Occipital lobe (tissue), 2 donors: Measurements from ENCODE around the gene CLNS1A. TPM values are rescaled to one million over a fixed set of nuclear protein-coding genes. Genes with fewer than 3 reads are reported as not detected.
"Not testable (repeated sequence)": the region's sequence is repeated elsewhere in the genome, so short reads cannot be mapped to it uniquely, and the experiment has no call there.

Experiments
- DNase-seq: peaks from one replicate; lab custom pipeline; 2025; lab: John Stamatoyannopoulos, UW
- total RNA-seq: library from RNA; depleted of rRNA; stranded (reverse); fragments of >200 nt; gene quantifications from one replicate; pipeline ENCODE4 v1.2.3, GENCODE V29; 2014

CLNS1A gene, protein sequence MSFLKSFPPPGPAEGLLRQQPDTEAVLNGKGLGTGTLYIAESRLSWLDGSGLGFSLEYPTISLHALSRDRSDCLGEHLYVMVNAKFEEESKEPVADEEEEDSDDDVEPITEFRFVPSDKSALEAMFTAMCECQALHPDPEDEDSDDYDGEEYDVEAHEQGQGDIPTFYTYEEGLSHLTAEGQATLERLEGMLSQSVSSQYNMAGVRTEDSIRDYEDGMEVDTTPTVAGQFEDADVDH
- total RNA-seq: 177 TPM

DNA sequence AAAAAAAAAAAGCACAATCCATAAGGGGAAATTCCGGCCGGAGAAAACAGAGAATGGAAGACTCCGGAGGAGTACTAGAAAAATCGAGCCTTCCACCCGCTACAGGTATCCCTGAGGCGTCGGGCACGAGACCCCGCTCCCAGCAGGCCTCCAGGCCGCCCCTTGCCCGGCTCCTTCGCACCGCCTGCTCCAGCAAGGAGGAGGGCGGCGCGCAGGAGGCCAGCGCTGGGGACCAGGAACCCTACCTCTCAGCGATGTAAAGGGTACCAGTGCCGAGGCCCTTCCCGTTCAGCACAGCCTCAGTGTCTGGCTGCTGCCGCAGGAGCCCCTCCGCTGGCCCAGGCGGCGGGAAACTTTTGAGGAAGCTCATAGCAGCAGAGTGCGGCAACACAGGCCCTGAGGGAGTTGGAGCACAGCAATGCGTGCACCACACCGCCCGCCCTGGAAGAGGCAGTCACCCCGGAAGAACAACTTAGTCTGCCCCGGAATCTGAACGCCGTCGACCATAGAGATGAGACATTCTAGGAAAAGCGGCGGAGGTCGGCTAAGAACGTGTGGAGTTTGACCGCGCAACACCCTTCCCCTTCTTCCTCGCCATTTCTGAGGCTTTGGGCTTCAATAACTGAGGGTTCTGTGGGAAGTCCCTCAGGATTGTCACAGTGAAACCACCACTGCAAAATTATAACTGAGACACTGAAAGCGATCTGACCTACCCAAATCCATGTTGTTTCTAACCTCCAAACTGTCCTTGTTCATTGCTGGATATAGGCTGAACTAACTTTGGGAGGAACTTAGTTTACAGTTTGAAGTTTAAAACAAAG lies at the start of gene CLNS1A:
Gene CLNS1A, minus strand, starts transcription at position 450 of the 821 bp plus-strand sequence. Its CDS starts 80 bp downstream, at position 370.
- DNase-seq: peak; percentile 88

DNA sequence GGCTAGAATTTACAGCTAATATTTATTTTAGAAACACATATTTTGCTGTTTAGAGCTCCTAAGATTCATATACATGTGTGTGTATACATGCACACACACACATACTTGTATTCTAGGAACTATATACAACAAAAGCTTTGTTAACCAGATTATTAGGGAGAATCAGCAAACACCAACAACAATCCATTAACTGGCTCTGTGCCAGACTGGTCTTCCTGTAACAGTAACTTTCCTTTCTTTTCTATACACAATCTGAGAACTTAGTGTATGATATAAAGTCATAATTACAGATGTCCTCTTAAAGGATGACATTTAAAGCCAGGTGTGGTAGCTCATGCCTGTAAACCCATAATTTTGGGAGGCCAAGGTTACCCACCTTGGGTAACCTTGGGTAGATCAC lies 49.5 kb upstream of the CLNS1A start:
- DNase-seq: no peak

DNA sequence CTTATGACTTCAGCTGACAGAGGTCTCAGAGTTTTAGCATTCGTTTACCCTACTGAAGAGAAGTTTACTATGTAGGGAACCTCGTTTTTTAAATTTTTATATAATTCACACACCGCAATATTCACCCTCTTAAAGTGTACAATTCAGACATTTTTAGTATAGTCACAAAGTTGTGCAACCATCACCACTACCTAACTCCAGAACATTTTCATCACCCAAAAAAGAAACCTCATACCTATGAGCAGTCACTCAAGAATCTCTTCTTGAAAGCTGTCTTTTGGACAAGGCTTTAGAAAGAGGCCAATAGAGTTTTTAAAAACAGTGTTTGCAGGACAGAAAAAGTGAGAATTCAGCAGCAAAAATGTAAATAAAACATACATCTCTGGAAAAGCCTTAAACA lies 39.5 kb upstream of the CLNS1A start:
- no peak for DNase-seq

DNA sequence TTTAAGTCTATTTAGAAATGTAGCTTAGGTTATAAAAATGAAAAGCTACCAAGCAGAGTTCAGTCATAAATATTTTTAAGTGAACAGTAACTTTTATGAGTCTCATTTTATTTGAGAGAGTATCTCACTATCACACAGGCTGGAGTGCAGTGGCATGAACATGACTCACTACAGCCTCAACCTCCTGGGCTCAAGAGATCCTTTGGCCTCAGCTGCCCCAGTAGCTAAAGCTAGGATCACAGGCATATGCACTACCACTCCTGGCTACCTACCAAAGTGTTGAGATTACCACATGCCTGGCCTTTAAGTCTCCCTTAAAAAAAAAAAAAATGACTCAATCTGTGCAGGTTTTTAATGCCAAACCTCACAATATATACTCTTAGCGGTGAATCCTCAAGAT lies 34.7 kb upstream of the CLNS1A start:
- no peak for DNase-seq

DNA sequence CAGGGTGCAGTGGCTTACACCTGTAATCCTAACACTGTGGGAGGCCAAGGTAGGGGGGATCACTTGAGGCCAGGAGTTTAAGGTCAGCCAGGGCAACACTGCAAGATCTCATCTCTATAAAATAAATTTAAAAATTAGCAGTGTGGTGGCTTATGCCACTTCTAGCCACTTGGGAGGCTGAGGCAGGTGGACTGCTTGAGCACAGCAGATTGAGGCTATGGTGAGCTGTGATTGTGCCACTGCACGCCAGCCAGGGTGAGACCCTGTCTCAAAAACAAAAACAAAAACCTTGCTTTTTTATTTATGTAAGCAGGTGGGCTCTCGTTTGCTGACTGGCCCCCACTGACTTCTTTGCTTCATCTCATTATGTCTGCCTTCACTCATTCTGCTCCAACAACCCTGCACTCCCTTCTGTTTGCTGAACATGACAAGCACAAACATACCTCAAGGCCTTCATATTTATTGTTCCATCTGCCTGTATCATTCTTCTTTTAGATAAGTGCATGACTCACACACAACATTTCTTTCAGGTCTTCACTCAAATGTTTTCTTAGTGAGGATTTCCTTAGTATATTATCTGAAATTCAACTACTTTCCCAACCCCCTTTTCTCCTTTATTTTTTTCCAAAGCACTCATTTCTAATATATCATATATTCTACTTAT lies 32.4 kb upstream of the CLNS1A start:
- DNase-seq: no peak

DNA sequence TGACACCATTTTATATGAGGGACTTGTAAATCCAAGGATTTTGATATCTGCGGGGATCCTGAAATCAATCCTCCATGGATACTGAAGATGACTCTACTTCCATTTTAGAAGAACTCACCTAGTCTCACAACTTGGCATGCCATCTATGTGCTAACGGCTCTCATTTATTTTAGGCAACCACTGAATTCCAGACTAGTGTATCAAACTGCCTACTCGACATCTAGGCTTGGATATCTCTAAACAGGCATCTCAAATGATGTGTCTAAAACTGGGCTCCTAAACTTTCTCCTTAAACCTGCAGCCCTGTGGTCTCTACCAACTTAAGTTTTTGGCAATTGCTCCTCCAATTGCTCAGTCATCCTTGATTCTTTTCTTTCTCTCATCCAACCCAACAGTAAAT lies 31.2 kb upstream of the CLNS1A start:
- DNase-seq: no peak

DNA sequence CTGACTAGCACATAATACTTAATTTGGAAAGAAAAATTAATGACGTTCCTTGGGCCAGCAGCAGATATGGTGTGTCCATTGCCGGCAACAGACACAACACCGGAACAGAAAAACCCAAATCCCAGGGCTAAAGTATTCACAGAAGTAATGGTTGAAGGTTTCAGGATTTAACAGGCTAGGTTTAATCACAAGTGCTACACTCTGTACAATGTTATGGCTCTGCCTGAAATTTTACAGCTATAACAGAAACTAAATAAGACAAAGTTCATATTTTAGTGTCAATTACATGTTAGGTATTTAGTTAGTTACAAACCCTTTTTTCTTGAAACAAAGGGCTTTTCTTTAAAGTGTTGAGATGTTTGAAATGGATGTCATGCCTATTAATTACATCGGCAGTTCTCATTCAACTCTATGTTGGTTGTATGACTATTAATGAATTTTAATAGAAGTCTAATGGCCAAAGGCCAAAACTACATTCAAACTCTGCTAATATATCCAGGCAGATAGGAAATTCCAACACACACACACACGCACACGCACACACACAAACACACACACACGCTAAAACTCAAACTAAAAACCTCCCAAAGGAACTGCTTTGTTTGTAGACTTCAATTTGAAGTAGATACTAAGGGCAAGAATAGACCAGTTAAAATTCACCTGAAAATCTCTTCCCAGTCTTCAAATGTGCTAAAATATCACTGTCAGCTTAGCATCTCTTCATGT lies 27.8 kb upstream of the CLNS1A start:
- no peak for DNase-seq

DNA sequence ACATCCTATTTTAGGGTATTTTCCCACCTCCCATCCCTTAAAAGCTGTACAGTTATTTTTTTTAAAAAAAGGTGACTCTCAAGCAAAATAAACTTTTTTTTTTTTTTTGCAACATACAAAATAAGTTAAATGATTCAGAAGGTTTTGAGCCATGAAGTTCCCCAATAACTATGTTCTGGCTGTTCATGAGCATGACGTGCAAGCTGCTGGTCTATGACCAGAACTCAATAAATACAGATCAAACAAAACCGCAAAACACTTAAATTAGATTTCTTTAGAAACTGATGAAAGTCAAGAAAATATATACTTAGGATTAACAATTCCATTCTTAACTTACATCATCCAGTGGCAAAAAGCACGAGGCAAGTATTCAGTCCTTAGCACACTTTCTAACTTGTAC lies 24.1 kb upstream of the CLNS1A start:
- no peak for DNase-seq

DNA sequence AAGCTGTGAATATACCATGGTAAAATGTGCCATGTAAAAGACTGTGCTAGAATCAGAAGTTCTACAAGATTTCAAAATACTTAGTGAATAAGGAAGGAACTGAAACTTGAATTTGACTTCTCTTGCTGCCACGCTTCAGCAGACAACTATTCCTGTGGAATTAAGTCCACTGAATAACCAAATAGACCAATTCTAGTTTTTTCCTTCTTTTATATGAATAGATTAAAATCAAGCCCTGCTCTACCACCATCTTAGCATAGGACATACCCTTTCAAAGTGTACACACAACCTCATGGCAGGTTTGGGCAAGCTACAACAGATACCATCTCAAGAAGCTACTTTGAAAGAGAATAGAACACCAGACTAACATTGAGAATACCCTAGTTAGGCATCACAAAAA lies 23.4 kb upstream of the CLNS1A start:
- no peak for DNase-seq

DNA sequence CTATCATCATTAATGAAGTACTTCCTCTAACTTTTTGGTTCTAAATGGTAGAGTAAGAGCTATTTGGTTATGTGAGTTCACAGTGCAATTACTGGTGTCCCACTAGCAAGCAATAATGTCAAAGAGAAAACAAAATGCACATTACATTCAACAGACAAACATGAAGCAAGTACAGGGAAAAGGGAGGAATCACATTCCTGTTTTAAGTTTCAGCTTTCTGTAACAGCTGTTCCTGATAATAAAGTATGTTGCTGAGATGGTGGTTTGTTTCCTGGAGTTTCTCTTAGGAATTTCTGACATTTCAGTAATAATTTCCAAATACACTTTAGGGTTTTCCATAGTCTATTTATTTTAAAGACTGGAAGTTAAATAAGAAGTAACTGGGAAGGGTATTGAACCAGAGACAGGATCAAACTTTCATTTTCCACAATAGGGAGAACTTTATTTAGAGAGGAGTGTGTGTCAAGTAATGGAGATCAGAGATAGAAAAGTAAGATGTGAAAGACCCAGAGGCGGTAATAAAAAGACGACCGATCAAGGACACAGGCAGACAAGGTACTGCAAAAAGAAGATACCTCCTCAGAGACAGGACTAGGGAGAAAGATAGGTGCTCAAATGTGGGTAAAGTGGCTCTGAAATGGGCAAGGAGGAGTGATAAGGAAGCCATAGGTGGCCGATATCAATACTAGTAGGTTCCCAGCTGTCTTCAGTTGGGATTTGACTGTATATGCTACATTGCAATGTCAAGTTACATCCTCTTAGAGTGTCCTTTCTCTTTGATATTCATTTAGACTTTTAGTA lies 20.8 kb upstream of the CLNS1A start:
- no peak for DNase-seq

DNA sequence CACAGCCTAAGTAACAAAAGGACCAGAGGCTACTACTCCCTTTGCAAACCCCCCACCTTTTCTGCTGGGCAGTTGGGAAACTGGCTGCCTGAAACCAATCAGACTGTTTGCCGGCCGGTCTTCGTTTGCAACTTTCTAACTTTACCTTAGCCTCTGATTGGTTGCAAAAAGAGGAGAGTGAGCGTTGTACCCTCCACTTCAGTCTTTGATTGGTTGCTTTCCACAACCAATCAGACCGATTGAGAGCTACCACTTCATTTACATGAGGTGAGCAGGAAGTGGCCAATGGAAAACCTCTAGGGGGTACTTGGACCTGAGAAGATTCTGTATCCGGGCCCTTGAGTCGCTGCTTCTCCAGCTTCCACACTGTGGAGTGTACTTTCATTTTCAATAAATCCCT lies 18.8 kb upstream of the CLNS1A start:
- DNase-seq: no peak

DNA sequence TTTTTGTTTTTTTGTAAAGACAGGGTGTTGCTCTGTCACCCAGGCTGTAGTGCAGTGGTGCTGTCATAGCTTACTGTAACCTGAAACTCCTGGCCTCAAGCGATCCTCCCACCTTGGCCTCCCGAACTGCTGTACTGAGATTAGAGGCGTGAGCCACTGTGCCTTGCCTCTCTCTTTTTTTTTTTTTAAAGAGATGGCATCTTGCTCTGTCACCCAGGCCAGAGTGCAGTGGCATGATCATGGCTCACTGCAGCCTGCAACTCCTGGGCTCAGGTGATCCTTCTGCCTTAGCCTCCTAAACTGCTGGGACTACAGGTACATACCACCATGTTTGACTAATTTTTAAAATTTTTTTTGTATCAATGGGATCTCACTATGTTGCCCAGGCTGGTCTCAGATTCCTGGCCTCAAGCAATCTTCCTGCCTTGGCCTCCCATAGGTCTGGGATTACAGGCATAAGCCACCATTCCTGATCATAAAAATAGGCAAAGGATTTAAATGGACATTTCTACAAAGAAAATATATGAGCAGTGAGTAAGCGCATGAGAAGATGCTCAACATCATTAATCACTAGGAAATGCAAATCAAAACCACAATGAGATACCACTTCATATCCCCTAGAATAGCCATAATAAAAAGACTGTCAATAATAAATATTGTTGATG lies 17.3 kb upstream of the CLNS1A start:
- DNase-seq: no peak

DNA sequence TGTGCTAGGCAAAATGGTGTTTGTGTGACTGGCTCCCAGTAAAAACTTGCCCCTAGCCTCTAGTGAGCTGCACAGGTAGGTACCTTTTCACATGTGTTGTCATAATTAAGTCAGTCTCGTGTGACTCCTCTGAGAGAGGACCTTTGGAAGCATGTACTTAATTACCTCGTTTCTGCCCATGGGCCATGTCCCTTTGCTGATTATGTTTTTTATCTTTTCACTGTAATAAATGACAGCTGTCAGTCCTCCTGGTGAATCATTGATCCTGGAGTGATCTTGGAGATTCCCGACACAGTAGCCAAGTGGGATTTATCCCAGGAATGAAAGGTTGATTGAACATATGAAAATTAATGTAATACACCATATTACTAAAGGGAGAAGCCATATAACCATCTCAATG lies 12.5 kb upstream of the CLNS1A start:
- no peak for DNase-seq

DNA sequence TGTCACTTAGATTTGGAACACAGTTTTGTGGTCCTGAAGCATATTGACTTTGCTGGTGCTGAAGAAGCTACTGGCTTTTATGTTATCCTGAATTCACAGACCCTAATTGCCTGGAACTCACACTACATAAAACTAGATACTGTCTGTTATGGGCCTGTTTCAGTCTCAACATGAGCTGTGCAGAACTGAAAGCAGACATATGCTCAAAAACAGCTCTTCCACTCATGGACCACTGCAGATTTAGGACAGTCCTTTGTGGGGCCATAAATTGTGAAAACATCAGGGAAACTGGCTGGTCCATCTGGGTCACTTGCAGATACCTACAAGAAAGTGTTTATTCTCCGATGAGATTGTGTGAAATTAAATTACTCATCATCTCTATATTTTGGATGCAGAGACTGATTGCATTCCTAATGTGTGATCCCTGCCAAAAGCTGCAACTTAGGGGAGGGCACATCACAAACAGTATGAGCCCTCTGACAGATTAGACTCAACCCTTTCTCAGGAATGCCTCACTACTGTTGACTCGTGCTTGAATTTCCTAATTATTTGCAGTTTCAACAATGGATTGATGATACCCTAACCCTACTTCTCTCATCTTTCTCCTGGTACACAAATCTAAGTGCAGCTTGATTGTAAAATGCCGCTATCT lies 10.2 kb upstream of the CLNS1A start:
- DNase-seq: no peak

DNA sequence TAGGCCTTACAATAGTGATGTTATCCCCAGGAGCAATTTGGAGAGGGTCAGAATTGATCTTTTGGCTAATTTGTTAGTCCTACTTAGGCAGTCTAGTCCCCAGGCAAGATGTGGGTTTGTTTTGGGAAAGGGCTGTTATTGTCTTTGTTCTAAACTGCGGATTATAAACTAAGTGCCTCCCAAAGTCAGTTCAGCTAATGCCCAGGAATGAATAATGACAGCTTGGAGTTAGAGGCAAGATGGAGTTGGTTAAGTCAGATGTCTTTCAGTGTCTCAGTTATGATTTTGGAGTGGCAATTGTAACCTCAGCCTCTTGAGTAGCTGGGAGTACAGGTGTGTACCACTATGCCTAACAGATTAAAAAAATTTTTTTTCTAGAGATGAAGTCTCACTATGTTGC lies 7.3 kb upstream of the CLNS1A start:
- no peak for DNase-seq

DNA sequence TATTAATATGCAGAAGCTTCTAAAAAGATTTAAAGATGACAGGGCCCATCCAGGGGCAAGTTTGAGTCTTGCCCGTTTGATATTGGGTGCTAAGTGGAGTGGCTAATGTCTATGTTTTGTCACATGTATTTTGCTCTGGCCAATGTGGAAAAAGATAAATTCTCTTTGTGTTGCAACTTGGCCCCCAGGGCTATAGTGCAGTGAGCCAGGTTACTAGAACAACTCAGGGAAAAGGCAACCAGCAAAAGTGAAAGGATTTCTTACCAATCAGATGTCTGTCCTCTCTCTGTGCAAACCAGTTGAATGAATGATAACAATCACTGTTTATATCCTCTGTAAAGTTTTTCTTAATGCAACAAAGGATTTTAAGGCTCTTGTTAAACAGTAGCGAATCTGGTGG lies 4.6 kb upstream of the CLNS1A start:
- no peak for DNase-seq

DNA sequence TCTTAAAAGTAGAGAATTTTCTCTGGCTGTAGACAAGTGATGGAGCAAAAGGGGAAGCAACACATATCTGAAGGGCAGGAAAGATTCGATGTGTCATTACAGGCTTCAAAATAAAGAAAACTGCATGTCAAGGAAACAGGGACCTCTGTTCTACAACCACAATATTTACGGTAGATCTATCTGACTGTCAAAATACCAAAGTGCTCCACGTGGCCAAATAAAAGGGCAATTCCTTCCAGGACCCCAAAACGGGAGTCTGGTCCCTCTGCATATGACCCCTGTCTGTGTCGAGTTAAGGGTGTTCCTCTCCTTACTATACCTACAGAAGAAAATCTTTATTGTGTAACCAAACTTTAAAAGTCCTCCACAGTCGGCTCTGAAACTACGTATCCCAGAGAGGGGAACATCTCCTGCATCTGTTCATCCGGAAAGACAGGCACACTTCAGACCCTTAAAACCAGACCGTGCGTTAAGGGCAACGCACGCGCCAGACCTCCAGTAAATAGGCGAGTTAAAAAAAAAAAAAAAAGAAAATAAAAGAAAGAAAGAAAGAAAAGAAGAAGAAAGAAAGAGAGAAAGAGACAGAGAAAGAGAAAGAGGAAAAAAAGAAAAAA lies 756 bp downstream of the CLNS1A start:
- no peak for DNase-seq

DNA sequence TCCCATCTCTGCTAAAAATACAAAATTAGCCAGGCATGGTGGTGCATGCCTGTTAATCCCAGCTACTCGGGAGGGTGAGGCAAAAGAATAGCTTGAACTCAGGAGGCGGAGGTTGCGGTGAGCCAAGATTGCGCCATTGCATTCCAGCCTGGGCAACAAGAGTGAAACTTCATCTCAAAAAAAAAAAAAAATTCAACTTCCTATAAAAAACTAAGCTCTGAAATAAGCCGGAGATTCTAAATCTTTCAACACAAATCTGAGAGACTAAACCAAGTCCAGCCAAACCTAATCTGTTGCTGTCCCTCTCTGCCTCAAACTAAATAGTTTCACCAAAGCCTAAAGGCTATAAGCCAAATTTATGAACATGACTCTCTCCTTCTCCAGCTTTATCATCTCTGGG lies 3.7 kb downstream of the CLNS1A start:
- DNase-seq: not testable (repeated sequence)

DNA sequence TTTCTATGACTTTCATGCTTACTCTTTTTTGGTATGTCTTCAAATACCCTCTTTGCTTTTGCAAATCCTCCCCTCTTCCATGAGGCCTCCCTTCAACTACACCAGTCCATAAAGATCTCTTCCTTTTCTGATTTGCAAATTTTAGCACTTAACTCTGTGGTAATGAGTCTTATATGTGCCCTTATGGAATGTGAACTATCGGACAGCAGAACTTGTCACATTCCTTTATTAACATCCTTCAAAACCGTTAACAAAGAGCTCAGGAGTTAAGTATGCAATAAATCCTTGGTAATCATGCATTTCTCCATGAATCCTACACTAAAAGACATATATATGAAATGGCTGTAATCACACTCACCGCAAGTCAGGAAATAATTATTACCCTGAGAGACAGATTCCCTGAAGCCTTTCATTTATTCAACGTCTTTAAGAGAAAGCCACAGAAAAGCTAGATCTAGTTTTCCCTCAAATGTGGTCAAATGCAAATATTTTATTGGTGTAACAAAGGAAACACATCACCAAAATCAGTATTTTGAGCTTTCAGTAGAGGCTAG lies 7.4 kb downstream of the CLNS1A start:
- no peak for DNase-seq
